ENCODE results near the gene PDGFRA.

PDGFRA gene

DNA sequence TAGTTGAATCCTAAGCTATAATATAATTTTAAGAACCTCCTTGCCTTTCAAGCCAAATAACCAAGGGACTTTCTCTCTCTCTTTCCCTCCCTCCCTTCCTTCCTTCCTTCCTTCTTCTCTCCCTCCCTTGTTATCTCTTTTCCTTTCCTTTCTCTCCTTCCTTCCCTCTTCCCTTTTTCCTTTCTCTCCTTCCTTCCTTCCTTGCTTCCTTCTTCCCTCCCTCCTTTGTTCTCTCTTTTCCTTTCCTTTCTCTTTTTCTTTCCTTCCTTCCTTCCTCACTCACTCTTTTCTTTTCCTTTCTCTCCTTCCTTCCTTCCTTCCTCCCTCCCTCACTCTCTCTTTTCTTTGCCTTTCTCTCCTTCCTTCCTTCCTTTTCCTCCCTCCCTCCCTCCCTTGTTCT, 42.4 kb downstream of the PDGFRA start:
- Histone ChIP-seq H2AFZ (ENCODE audit: low read length) (no peak overlapping the region), H3K27me3 (replicated peaks; ENCODE audit: insufficient read depth, low read length) (no peaks in the 10 kb centered on the region), H3K36me3 (replicated peaks; ENCODE audit: insufficient read depth, low read length) (no peaks in the 10 kb centered on the region), H3K4me3 (ENCODE audit: low read length) (no peak overlapping the region), H3F3A (ENCODE audit: insufficient read depth, low read length) (no peaks in the 10 kb centered on the region), H3K27ac (ENCODE audit: low read length) (no peak overlapping the region), H3K79me2 (ENCODE audit: low read length) (no peaks in the 10 kb centered on the region), H3K9me2 (replicated peaks; ENCODE audit: insufficient read depth, low read length) (no peaks in the 10 kb centered on the region), H4K20me1 (ENCODE audit: insufficient read depth, low read length) (no peaks in the 10 kb centered on the region), H3K4me2 (ENCODE audit: low read depth, low read length) (no peak overlapping the region), H3K4me1 (ENCODE audit: low read length) (no peaks in the 10 kb centered on the region), H3K9ac (ENCODE audit: low read length) (no peak overlapping the region), H3K9me3 (replicated peaks; ENCODE audit: insufficient read depth, low read length) (no peaks in the 10 kb centered on the region)
- no peak for TF ChIP-seq EZH2phosphoT487 (IDR thresholded peaks at IDR 0.05; ENCODE audit: low read length)
- no peak for DNase-seq

GRCh38 chr4:54272051-54272450, 43.0 kb downstream of the PDGFRA start:
- H3K9me3 ChIP-seq (replicated peaks; ENCODE audit: insufficient read depth, low read length), result no peaks in the 10 kb centered on the region
- no peak overlapping the region for H3K27ac ChIP-seq (ENCODE audit: low read length)
- no peak for DNase-seq
- H3K4me3 ChIP-seq (ENCODE audit: low read length), result no peak overlapping the region
- no peak overlapping the region for H3K9ac ChIP-seq (ENCODE audit: low read length)
- no peaks in the 10 kb centered on the region for H3K4me1 ChIP-seq (ENCODE audit: low read length)
- H3F3A ChIP-seq (ENCODE audit: insufficient read depth, low read length), result no peaks in the 10 kb centered on the region
- no peak overlapping the region for H2AFZ ChIP-seq (ENCODE audit: low read length)
- no peaks in the 10 kb centered on the region for H3K27me3 ChIP-seq (replicated peaks; ENCODE audit: insufficient read depth, low read length)
- TF ChIP-seq CTCF (IDR thresholded peaks at IDR 0.05; ENCODE audit: low read length), result no peak
- no peaks in the 10 kb centered on the region for H4K20me1 ChIP-seq (ENCODE audit: insufficient read depth, low read length)
- no peaks in the 10 kb centered on the region for H3K36me3 ChIP-seq (replicated peaks; ENCODE audit: insufficient read depth, low read length)
- H3K4me2 ChIP-seq (ENCODE audit: low read depth, low read length), result no peak overlapping the region
- H3K9me2 ChIP-seq (replicated peaks; ENCODE audit: insufficient read depth, low read length), result no peaks in the 10 kb centered on the region
- H3K79me2 ChIP-seq (ENCODE audit: low read length), result no peaks in the 10 kb centered on the region

DNA sequence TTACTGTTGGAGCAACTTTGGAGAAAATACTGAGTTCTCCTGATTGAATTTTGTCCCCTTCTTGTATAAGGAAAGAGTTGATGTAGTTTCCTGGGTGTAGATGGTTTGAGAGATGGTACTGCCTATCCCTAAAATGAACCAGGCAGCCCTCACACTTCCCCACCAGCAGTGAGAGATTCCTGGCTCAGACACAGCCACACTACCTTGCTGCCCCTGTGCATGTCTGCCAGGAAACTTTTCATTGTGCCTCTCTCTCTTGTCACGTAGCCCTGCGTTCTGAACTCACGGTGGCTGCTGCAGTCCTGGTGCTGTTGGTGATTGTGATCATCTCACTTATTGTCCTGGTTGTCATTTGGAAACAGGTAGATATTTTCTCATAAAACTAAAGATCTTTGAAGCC, 45.2 kb downstream of the PDGFRA start:
- Histone ChIP-seq H3K27ac (ENCODE audit: low read length) (no peak overlapping the region), H3K9ac (ENCODE audit: low read length) (no peak overlapping the region), H4K20me1 (ENCODE audit: insufficient read depth, low read length) (no peaks in the 10 kb centered on the region), H3K9me2 (replicated peaks; ENCODE audit: insufficient read depth, low read length) (no peaks in the 10 kb centered on the region), H3K9me3 (replicated peaks; ENCODE audit: insufficient read depth, low read length) (no peaks in the 10 kb centered on the region), H3K4me3 (ENCODE audit: low read length) (no peak overlapping the region), H3K4me2 (ENCODE audit: low read depth, low read length) (no peak overlapping the region), H3K4me1 (ENCODE audit: low read length) (no peaks in the 10 kb centered on the region), H3K27me3 (replicated peaks; ENCODE audit: insufficient read depth, low read length) (no peaks in the 10 kb centered on the region), H3K79me2 (ENCODE audit: low read length) (no peaks in the 10 kb centered on the region), H3K36me3 (replicated peaks; ENCODE audit: insufficient read depth, low read length) (no peaks in the 10 kb centered on the region), H2AFZ (ENCODE audit: low read length) (no peak overlapping the region), H3F3A (ENCODE audit: insufficient read depth, low read length) (no peaks in the 10 kb centered on the region)
- no peak for TF ChIP-seq EZH2 (optimal IDR thresholded peaks at IDR 0.05; ENCODE audit: low read depth, low read length)
- TF ChIP-seq EZH2phosphoT487 (IDR thresholded peaks at IDR 0.05; ENCODE audit: low read length), result no peak
- no peak for DNase-seq

- H3K4me1 ChIP-seq (ENCODE audit: low read length), result no peaks in the 10 kb centered on the region
- no peaks in the 10 kb centered on the region for H3K36me3 ChIP-seq (replicated peaks; ENCODE audit: insufficient read depth, low read length)
- H3K4me2 ChIP-seq (ENCODE audit: low read depth, low read length), result no peak overlapping the region
- H3K9me2 ChIP-seq (replicated peaks; ENCODE audit: insufficient read depth, low read length), result no peaks in the 10 kb centered on the region
- H3K9ac ChIP-seq (ENCODE audit: low read length), result no peak overlapping the region
- no peak for TF ChIP-seq EZH2phosphoT487 (IDR thresholded peaks at IDR 0.05; ENCODE audit: low read length)
- no peak for TF ChIP-seq EZH2 (optimal IDR thresholded peaks at IDR 0.05; ENCODE audit: low read depth, low read length)
- no peak for TF ChIP-seq CTCF (IDR thresholded peaks at IDR 0.05; ENCODE audit: low read length)
- H3K4me3 ChIP-seq (ENCODE audit: low read length), result no peak overlapping the region
- no peaks in the 10 kb centered on the region for H3F3A ChIP-seq (ENCODE audit: insufficient read depth, low read length)
- DNase-seq, result no peak
- no peaks in the 10 kb centered on the region for H3K9me3 ChIP-seq (replicated peaks; ENCODE audit: insufficient read depth, low read length)
- no peak overlapping the region for H2AFZ ChIP-seq (ENCODE audit: low read length)
- no peaks in the 10 kb centered on the region for H3K79me2 ChIP-seq (ENCODE audit: low read length)
- H4K20me1 ChIP-seq (ENCODE audit: insufficient read depth, low read length), result no peaks in the 10 kb centered on the region
- no peaks in the 10 kb centered on the region for H3K27me3 ChIP-seq (replicated peaks; ENCODE audit: insufficient read depth, low read length)
- H3K27ac ChIP-seq (ENCODE audit: low read length), result no peak overlapping the region
Measured at GRCh38 chr4:54274795-54275665, 45.9 kb downstream of the PDGFRA start.

Data from MM.1S (cell line).